Measurements from ENCODE around the gene FGFBP1. TPM values are rescaled to one million over a fixed set of nuclear protein-coding genes. Genes with fewer than 3 reads are reported as not detected.

FGFBP1 gene
- total and polyA plus RNA-seq, 2 donors (not counting 3 experiments of a cell fraction or from before 2014, with no cell fraction given), result not detected

DNA sequence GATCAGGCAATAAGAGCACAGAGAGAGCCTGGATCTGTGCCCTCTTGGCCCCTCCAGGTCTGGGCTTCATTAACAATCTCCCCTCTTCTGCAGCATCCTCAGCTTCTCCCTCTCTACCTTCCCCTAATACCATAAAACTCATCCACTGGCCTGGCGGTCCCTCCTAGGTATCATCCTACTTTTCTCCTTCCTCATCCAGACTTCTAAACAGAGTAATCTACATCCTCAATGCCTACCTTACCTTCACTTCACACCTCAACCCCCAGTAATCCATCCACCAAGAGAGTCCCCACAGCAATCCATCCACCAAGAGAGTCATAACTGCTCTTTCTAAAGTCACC, 17.0 kb downstream of the FGFBP1 start:
- Histone ChIP-seq H3K9ac (replicated peaks; ENCODE audit: extremely low read depth, insufficient read depth, low read length) (no peak overlapping the region), H3K79me2 (ENCODE audit: control insufficient read depth, insufficient read depth, low read length) (no peaks in the 10 kb centered on the region), H3K27ac (ENCODE audit: insufficient read depth, low read depth, low read length) (no peak overlapping the region), H2AFZ (ENCODE audit: low read depth, low read length) (no peak overlapping the region), H3K4me2 (ENCODE audit: insufficient read depth, low read length) (no peak overlapping the region), H3K36me3 (ENCODE audit: control insufficient read depth in 2 of 2, extremely low read depth in 1 of 2, insufficient read depth in 2 of 2, low read length in 2 of 2) (no peaks in the 10 kb centered on the region), H3K9me3 (replicated peaks; ENCODE audit: control insufficient read depth, insufficient read depth, low read length) (no peaks in the 10 kb centered on the region), H4K20me1 (replicated peaks; ENCODE audit: control insufficient read depth, extremely low read depth, insufficient read depth, low read length) (no peaks in the 10 kb centered on the region), H3K9me1 (replicated peaks; ENCODE audit: control insufficient read depth, extremely low read depth, insufficient read depth, low read length) (no peaks in the 10 kb centered on the region), H3K27me3 (ENCODE audit: control insufficient read depth in 2 of 2, insufficient read depth in 2 of 2, low read length in 2 of 2) (no peaks in the 10 kb centered on the region), H3K4me3 (replicated peaks in 1 of 3; ENCODE audit: insufficient read depth in 1 of 3, low read depth in 1 of 3, low read length in 3 of 3) (no peak overlapping the region), H3K4me1 (ENCODE audit: control insufficient read depth, extremely low read depth, insufficient read depth, low read length) (peaks cover 11% of the 10 kb centered on the region)
- ChIA-PET CTCF (interaction anchor here (1.0 to 2.6 kb wide), 6 partner anchors 11 to 116 kb away, joined by 3 to 18 read pairs (median 6); no protein-coding TSS in a partner anchor), POLR2A (no interaction called here)
- no TSS peak for BruUV-seq (replicated peaks)
- intact Hi-C loops (cut with micrococcal nuclease), result loop anchor here (1.0 to 2.0 kb wide), 3 partner anchors 8 to 39 kb away; no protein-coding TSS in a partner anchor
- FAIRE-seq (no peak), DNase-seq (ENCODE audit: low read depth, low spot score) (no peak)
- TF ChIP-seq, protein P1, sequence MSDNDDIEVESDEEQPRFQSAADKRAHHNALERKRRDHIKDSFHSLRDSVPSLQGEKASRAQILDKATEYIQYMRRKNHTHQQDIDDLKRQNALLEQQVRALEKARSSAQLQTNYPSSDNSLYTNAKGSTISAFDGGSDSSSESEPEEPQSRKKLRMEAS (IDR thresholded peaks at IDR 0.05; ENCODE audit: insufficient read depth, insufficient read length), result no peak
- no peak for TF ChIP-seq FOS (IDR thresholded peaks at IDR 0.05; ENCODE audit: borderline replicate concordance, insufficient read depth, low read length)
- TF ChIP-seq MYC (IDR thresholded peaks at IDR 0.05; ENCODE audit: low read depth, low read length), result no peak
- TF ChIP-seq POLR2AphosphoS5 (IDR thresholded peaks at IDR 0.05; ENCODE audit: insufficient read depth, low read depth, low read length), result no peak
- no peak for TF ChIP-seq EZH2 (IDR thresholded peaks at IDR 0.05; ENCODE audit: borderline replicate concordance, low read depth, low read length, severe bottlenecking)
- TF ChIP-seq POLR2A (IDR thresholded peaks at IDR 0.05; ENCODE audit: low read depth, low read length), result no peak
- dilution Hi-C loops (cut with MboI; ENCODE audit: extremely low pct_ligation_motif_present, low sequenced_read_pairs), result no loop called here

DNA sequence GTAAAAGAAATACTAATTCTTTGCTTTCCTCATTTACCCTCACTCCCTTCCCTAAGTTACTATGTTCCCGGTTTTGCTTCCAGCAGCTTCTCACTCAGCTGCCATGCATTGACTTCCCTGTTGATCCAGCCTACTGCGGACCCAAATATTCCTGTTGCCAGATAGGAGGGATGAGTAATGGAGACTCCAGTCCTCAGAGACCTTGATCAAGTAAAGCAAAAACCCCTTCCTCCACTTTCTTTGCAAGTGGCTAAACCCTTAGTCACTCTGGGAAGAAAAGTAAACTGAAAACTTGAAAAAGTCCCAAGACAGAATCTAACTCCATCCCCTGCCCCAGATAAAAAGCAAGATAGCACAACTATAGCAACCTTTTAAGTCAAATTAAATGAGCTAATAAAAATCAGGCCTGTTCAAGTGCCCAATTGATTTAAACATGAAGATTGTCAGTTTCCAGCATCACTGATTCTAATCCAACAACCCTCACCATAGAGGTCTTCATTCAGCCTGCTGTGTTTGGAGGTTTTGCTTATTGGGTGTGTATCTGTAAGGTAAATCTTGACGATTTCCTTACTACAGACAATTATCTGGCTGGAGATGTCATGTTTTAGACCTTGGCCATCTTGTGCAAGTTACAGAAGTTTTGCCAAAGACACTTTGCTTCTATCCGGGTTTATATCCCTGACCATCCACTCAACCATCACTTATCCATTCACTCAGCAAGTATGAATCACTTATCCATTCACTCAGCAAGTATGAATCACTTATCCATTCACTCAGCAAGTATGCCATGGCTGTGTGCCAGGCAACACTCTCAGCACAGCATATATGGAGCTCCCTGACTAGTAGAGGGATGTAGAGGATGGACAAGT, 17.6 kb downstream of the FGFBP1 start:
- intact Hi-C loops (cut with micrococcal nuclease), result loop anchor here (1.0 to 2.0 kb wide), 3 partner anchors 8 to 38 kb away; no protein-coding TSS in a partner anchor
- FAIRE-seq (peak; percentile 100), DNase-seq (ENCODE audit: low read depth, low spot score) (peak; percentile 89)
- dilution Hi-C loops (cut with MboI; ENCODE audit: extremely low pct_ligation_motif_present, low sequenced_read_pairs), result no loop called here
- ChIA-PET POLR2A (no interaction called here), CTCF (interaction anchor here (1.0 to 2.6 kb wide), 7 partner anchors 10 to 441 kb away, joined by 3 to 18 read pairs (median 6); no protein-coding TSS in a partner anchor)
- no peak overlapping the region for H3K9ac ChIP-seq (replicated peaks; ENCODE audit: extremely low read depth, insufficient read depth, low read length)
- peak overlapping the region; percentile 6 for H3K4me2 ChIP-seq (ENCODE audit: insufficient read depth, low read length)
- no peaks in the 10 kb centered on the region for H3K36me3 ChIP-seq (ENCODE audit: control insufficient read depth in 2 of 2, extremely low read depth in 1 of 2, insufficient read depth in 2 of 2, low read length in 2 of 2)
- no peaks in the 10 kb centered on the region for H3K79me2 ChIP-seq (ENCODE audit: control insufficient read depth, insufficient read depth, low read length)
- no peaks in the 10 kb centered on the region for H4K20me1 ChIP-seq (replicated peaks; ENCODE audit: control insufficient read depth, extremely low read depth, insufficient read depth, low read length)
- H3K4me1 ChIP-seq (ENCODE audit: control insufficient read depth, extremely low read depth, insufficient read depth, low read length), result peaks cover 11% of the 10 kb centered on the region
- TF ChIP-seq, protein P1 (IDR thresholded peaks at IDR 0.05; ENCODE audit: insufficient read depth, insufficient read length), result no peak
- TF ChIP-seq, protein P2, sequence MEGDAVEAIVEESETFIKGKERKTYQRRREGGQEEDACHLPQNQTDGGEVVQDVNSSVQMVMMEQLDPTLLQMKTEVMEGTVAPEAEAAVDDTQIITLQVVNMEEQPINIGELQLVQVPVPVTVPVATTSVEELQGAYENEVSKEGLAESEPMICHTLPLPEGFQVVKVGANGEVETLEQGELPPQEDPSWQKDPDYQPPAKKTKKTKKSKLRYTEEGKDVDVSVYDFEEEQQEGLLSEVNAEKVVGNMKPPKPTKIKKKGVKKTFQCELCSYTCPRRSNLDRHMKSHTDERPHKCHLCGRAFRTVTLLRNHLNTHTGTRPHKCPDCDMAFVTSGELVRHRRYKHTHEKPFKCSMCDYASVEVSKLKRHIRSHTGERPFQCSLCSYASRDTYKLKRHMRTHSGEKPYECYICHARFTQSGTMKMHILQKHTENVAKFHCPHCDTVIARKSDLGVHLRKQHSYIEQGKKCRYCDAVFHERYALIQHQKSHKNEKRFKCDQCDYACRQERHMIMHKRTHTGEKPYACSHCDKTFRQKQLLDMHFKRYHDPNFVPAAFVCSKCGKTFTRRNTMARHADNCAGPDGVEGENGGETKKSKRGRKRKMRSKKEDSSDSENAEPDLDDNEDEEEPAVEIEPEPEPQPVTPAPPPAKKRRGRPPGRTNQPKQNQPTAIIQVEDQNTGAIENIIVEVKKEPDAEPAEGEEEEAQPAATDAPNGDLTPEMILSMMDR (IDR thresholded peaks at IDR 0.05; ENCODE audit: extremely low read depth in 1 of 2, insufficient read depth in 1 of 2, low read depth in 1 of 2, low read length in 2 of 2), result no peak
- no peak for TF ChIP-seq MYC (IDR thresholded peaks at IDR 0.05; ENCODE audit: low read depth, low read length)
- TF ChIP-seq JUN (IDR thresholded peaks at IDR 0.05; ENCODE audit: borderline replicate concordance, insufficient read depth, insufficient read length, low read depth), result peak; percentile 97
- no peak for TF ChIP-seq EZH2 (IDR thresholded peaks at IDR 0.05; ENCODE audit: borderline replicate concordance, low read depth, low read length, severe bottlenecking)
- peak; percentile 82 for TF ChIP-seq POLR2AphosphoS5 (IDR thresholded peaks at IDR 0.05; ENCODE audit: insufficient read depth, low read depth, low read length)
- peak; percentile 99 for TF ChIP-seq FOS (IDR thresholded peaks at IDR 0.05; ENCODE audit: borderline replicate concordance, insufficient read depth, low read length)
- TF ChIP-seq POLR2A (IDR thresholded peaks at IDR 0.05; ENCODE audit: low read depth, low read length), result no peak
- TF ChIP-seq GATA2 (IDR thresholded peaks at IDR 0.05; ENCODE audit: insufficient read depth, insufficient read length, low read depth, low read length), result peak; percentile 63
- H3K27me3 ChIP-seq (ENCODE audit: control insufficient read depth in 2 of 2, insufficient read depth in 2 of 2, low read length in 2 of 2), result no peaks in the 10 kb centered on the region
- no peaks in the 10 kb centered on the region for H3K9me3 ChIP-seq (replicated peaks; ENCODE audit: control insufficient read depth, insufficient read depth, low read length)
- H2AFZ ChIP-seq (ENCODE audit: low read depth, low read length), result no peak overlapping the region
- BruUV-seq (replicated peaks), result no TSS peak
- H3K4me3 ChIP-seq (replicated peaks in 1 of 3; ENCODE audit: insufficient read depth in 1 of 3, low read depth in 1 of 3, low read length in 3 of 3), result no peak overlapping the region
- no peaks in the 10 kb centered on the region for H3K9me1 ChIP-seq (replicated peaks; ENCODE audit: control insufficient read depth, extremely low read depth, insufficient read depth, low read length)
- H3K27ac ChIP-seq (ENCODE audit: insufficient read depth, low read depth, low read length), result peak overlapping the region; percentile 24
